Left lung (tissue), 10 donors: ENCODE data around the gene DMAP1. TPM values are rescaled to one million over a fixed set of nuclear protein-coding genes. Genes with fewer than 3 reads are reported as not detected.

ENCODE experiments used
- ATAC-seq: fragments of 200-7000 bp; cut with Tn5 transposase; one replicate; pipeline ENCODE4 v1.9.1; 2020; ENCODE audit warnings: moderate library complexity
- DNase-seq, 4 donors: peaks; one replicate each; pipeline ENCODE4 v3.0.0-alpha.2; 2013 to 2020
- H3K27ac ChIP-seq, 2 donors: fragments of 200-600 bp; sonication (generic) in 1 of 2; one replicate each; pipeline versions ENCODE4 v1.5.0 to v1.8.0; 2020 to 2021
- H3K27me3 ChIP-seq, 2 donors: fragments of 200-600 bp; sonication (generic) in 1 of 2; one replicate each; pipeline versions ENCODE4 v1.5.0 to v1.8.0; 2020 to 2021
- H3K36me3 ChIP-seq, 2 donors: fragments of 200-600 bp; sonication (generic) in 1 of 2; one replicate each; pipeline versions ENCODE4 v1.5.0 to v1.8.0; 2020 to 2021
- H3K4me1 ChIP-seq, 2 donors: fragments of 200-600 bp; one replicate each; pipeline ENCODE4 v1.8.0; 2021
- H3K4me3 ChIP-seq, 2 donors: fragments of 200-600 bp; sonication (generic) in 1 of 2; one replicate each; pipeline versions ENCODE4 v1.5.0 to v1.8.0; 2020 to 2021; ENCODE audit warnings: mild to moderate bottlenecking in 1 of 2
- H3K9me3 ChIP-seq, 2 donors: fragments of 200-600 bp; sonication (generic) in 1 of 2; one replicate each; pipeline versions ENCODE4 v1.5.0 to v1.8.0; 2020 to 2021
- intact Hi-C, 2 donors: fragments of 100-400 bp; cut with DNase I; formaldehyde crosslinking; loops; one replicate each; pipeline versions ENCODE4 v1.11.2 to v1.14.2; 2022
- polyA plus RNA-seq, 6 donors: library from polyadenylated mRNA; unstranded; fragments of 120-200 nt; gene quantifications; one replicate each; pipeline ENCODE4 v1.2.1, GENCODE V29; 2013; ENCODE audit not compliant: insufficient read length in 6 of 6
- total RNA-seq, 2 donors: library from RNA; stranded (reverse); fragmentation: NEBNext Ultra II Directional; extraction: Animal tissue kit (Norgen Biotek cat#: 25700); gene quantifications; one replicate each; pipeline ENCODE4 v1.2.1, GENCODE V29; 2021
- TF ChIP-seq, protein P1 (sequence below), 2 donors: fragments of 200-600 bp; sonication (generic) in 1 of 2; IDR thresholded peaks; one replicate each; pipeline versions ENCODE4 v1.5.0 to v1.8.0; 2021; ENCODE audit warnings: antibody characterized with exemption in 2 of 2
- donor health status: DM: no; HTN: yes; CAD: no.
- donor health status: DM: no; HTN: no; CAD: no.

Gene DMAP1
- total and polyA plus RNA-seq, 8 donors, result 25.6 to 76.2 (median 66.5) TPM

- TF ChIP-seq, protein P1, sequence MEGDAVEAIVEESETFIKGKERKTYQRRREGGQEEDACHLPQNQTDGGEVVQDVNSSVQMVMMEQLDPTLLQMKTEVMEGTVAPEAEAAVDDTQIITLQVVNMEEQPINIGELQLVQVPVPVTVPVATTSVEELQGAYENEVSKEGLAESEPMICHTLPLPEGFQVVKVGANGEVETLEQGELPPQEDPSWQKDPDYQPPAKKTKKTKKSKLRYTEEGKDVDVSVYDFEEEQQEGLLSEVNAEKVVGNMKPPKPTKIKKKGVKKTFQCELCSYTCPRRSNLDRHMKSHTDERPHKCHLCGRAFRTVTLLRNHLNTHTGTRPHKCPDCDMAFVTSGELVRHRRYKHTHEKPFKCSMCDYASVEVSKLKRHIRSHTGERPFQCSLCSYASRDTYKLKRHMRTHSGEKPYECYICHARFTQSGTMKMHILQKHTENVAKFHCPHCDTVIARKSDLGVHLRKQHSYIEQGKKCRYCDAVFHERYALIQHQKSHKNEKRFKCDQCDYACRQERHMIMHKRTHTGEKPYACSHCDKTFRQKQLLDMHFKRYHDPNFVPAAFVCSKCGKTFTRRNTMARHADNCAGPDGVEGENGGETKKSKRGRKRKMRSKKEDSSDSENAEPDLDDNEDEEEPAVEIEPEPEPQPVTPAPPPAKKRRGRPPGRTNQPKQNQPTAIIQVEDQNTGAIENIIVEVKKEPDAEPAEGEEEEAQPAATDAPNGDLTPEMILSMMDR (IDR thresholded peaks at IDR 0.05), result no peak
- peaks cover 0 to 29% of the 10 kb centered on the region in 2 donors for H3K36me3 ChIP-seq
- H3K4me1 ChIP-seq, result peaks cover 6 to 18% of the 10 kb centered on the region in 2 donors
- H3K4me3 ChIP-seq, result peak overlapping the region; percentile 75 to 90
- intact Hi-C loops, result no loop called here
- peak overlapping the region in 1 of 2 donors; percentile 77 for H3K27ac ChIP-seq
- no peaks in the 10 kb centered on the region for H3K9me3 ChIP-seq
- no peaks in the 10 kb centered on the region for H3K27me3 ChIP-seq
- DNase-seq (no peak), ATAC-seq (no peak)
These were observed 683 bp upstream of the DMAP1 start for GRCh38 chr1:44212355-44213221.

GRCh38 chr1:44217809-44218410 lies 4.6 kb downstream of the DMAP1 start:
- H3K27ac ChIP-seq, result no peak overlapping the region
- TF ChIP-seq, protein P1 (IDR thresholded peaks at IDR 0.05), result peak; percentile 72 to 94
- intact Hi-C loops, result no loop called here
- ATAC-seq (peak; percentile 64), DNase-seq (peak in 1 of 4 donors; percentile 62)
- H3K27me3 ChIP-seq, result no peaks in the 10 kb centered on the region
- H3K4me1 ChIP-seq, result peaks cover under 1 to 17% of the 10 kb centered on the region in 2 donors
- no peak overlapping the region for H3K4me3 ChIP-seq
- no peaks in the 10 kb centered on the region for H3K9me3 ChIP-seq
- peaks cover 0 to 75% of the 10 kb centered on the region in 2 donors for H3K36me3 ChIP-seq

DNA sequence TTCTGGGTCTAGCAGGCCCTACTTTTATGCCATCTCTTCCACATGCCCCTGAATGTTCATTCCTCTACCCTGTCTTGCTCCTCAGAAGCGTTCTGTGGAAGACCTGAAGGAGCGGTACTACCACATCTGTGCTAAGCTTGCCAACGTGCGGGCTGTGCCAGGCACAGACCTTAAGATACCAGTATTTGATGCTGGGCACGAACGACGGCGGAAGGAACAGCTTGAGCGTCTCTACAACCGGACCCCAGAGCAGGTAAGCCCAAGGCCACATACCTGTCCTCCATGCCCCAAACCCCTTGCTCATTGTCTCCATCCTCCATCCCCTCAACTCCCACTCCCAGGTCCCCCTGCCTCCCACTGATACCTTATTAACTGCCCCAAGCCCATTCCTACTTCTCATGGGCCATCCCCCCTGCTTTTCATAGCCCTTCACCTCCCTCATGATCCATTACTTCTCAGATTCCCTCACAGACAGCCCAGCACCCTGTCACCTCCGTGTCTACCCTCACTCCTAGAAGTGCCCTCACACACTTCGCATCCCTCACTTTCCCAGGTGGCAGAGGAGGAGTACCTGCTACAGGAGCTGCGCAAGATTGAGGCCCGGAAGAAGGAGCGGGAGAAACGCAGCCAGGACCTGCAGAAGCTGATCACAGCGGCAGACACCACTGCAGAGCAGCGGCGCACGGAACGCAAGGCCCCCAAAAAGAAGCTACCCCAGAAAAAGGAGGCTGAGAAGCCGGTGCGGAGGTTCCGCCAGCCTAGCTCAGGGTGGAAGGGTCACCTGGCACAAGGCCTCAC lies 5.4 kb downstream of the DMAP1 start:
- peaks cover 0 to 16% of the 10 kb centered on the region in 2 donors for H3K4me1 ChIP-seq
- intact Hi-C loops, result no loop called here
- H3K27ac ChIP-seq, result no peak overlapping the region
- peaks cover 0 to 75% of the 10 kb centered on the region in 2 donors for H3K36me3 ChIP-seq
- no peak overlapping the region for H3K4me3 ChIP-seq
- DNase-seq, result no peak
- H3K27me3 ChIP-seq, result no peaks in the 10 kb centered on the region
- H3K9me3 ChIP-seq, result no peaks in the 10 kb centered on the region
- TF ChIP-seq, protein P1 (IDR thresholded peaks at IDR 0.05), result no peak
- ATAC-seq, result no peak

- Histone ChIP-seq H3K27ac (no peak overlapping the region), H3K4me3 (no peak overlapping the region), H3K36me3 (peaks cover 0 to 75% of the 10 kb centered on the region in 2 donors), H3K9me3 (no peaks in the 10 kb centered on the region), H3K4me1 (peaks cover 0 to 11% of the 10 kb centered on the region in 2 donors), H3K27me3 (no peaks in the 10 kb centered on the region)
- intact Hi-C loops, result no loop called here
- TF ChIP-seq, protein P1 (IDR thresholded peaks at IDR 0.05), result no peak
- DNase-seq (no peak), ATAC-seq (no peak)
These were observed 6.0 kb downstream of the DMAP1 start for GRCh38 chr1:44219301-44219626.
